ENCODE results near the gene CIB4.

CIB4 gene

GRCh38 chr2:26561918-26562810 lies 79.0 kb downstream of the CIB4 start:
- in situ Hi-C loops (cut with MboI; ENCODE audit: low pct_unique_long_range_greater_than_20kb, low sequenced_read_pairs, unreplicated experiment) = no loop called here
- no peak for DNase-seq (ENCODE audit: low spot score)
- peak; percentile 24 for TF ChIP-seq CTCF (IDR thresholded peaks at IDR 0.05; ENCODE audit: extremely low read depth, insufficient read depth, missing control alignments)

- in situ Hi-C loops (cut with MboI; ENCODE audit: low pct_unique_long_range_greater_than_20kb, low sequenced_read_pairs, unreplicated experiment) = no loop called here
- TF ChIP-seq CTCF (IDR thresholded peaks at IDR 0.05; ENCODE audit: extremely low read depth, insufficient read depth, missing control alignments) = no peak
- DNase-seq (ENCODE audit: low spot score) = no peak
These were observed 79.8 kb downstream of the CIB4 start for GRCh38 chr2:26561376-26561775.

- no peak for DNase-seq (ENCODE audit: low spot score)
- no peak for TF ChIP-seq CTCF (IDR thresholded peaks at IDR 0.05; ENCODE audit: extremely low read depth, insufficient read depth, missing control alignments)
- in situ Hi-C loops (cut with MboI; ENCODE audit: low pct_unique_long_range_greater_than_20kb, low sequenced_read_pairs, unreplicated experiment) = no loop called here
These were observed 80.3 kb downstream of the CIB4 start for GRCh38 chr2:26560892-26561291.

- DNase-seq (ENCODE audit: low spot score) = no peak
- in situ Hi-C loops (cut with MboI; ENCODE audit: low pct_unique_long_range_greater_than_20kb, low sequenced_read_pairs, unreplicated experiment) = no loop called here
- no peak for TF ChIP-seq CTCF (IDR thresholded peaks at IDR 0.05; ENCODE audit: extremely low read depth, insufficient read depth, missing control alignments)
These were observed 81.6 kb downstream of the CIB4 start for GRCh38 chr2:26559556-26559955.

GRCh38 chr2:26559044-26559405 lies 82.1 kb downstream of the CIB4 start:
- DNase-seq (ENCODE audit: low spot score) = no peak
- in situ Hi-C loops (cut with MboI; ENCODE audit: low pct_unique_long_range_greater_than_20kb, low sequenced_read_pairs, unreplicated experiment) = no loop called here
- TF ChIP-seq CTCF (IDR thresholded peaks at IDR 0.05; ENCODE audit: extremely low read depth, insufficient read depth, missing control alignments) = no peak

GRCh38 chr2:26558271-26559043 lies 82.7 kb downstream of the CIB4 start:
- DNase-seq (ENCODE audit: low spot score) = no peak
- TF ChIP-seq CTCF (IDR thresholded peaks at IDR 0.05; ENCODE audit: extremely low read depth, insufficient read depth, missing control alignments) = no peak
- in situ Hi-C loops (cut with MboI; ENCODE audit: low pct_unique_long_range_greater_than_20kb, low sequenced_read_pairs, unreplicated experiment) = no loop called here
